Activated CD4-positive, alpha-beta memory T cell treated with anti-CD3 and anti-CD28 coated beads for 36 hours (primary cell): ENCODE measurements around the gene RPL28. TPM values are rescaled to one million over a fixed set of nuclear protein-coding genes. Genes with fewer than 3 reads are reported as not detected.

Source experiments
- CTCF ChIA-PET: fragments of 350-600 bp; sonication (Branson Sonifier 250); formaldehyde crosslinking; loops from one replicate; lab custom pipeline; 2021; ENCODE audit warnings: antibody characterized with exemption, inconsistent platforms; lab: Charles Lee
- POLR2A ChIA-PET: fragments of 350-600 bp; sonication (Branson Sonifier 250); formaldehyde crosslinking; loops from one replicate; lab custom pipeline; 2021; ENCODE audit warnings: antibody characterized with exemption; lab: Charles Lee
- DNase-seq: peaks from one replicate; pipeline ENCODE4 v3.0.0-alpha.2; 2020
- H3K27ac Mint-ChIP-seq: one replicate; pipeline ENCODE4 v1.8.0; 2021; ENCODE audit warnings: mixed read lengths
- H3K27me3 Mint-ChIP-seq: one replicate; pipeline ENCODE4 v1.8.0; 2021; ENCODE audit warnings: mixed read lengths
- H3K36me3 Mint-ChIP-seq: one replicate; pipeline ENCODE4 v1.8.0; 2021; ENCODE audit warnings: mixed read lengths
- H3K4me1 Mint-ChIP-seq: one replicate; pipeline ENCODE4 v1.8.0; 2021; ENCODE audit warnings: low read depth, mixed read lengths
- H3K4me3 Mint-ChIP-seq: one replicate; pipeline ENCODE4 v1.8.0; 2021; ENCODE audit warnings: mild to moderate bottlenecking, mixed read lengths
- H3K9me3 Mint-ChIP-seq: one replicate; pipeline ENCODE4 v1.8.0; 2021; ENCODE audit warnings: mixed read lengths
- intact Hi-C: fragments of 100-400 bp; cut with micrococcal nuclease; formaldehyde crosslinking; loops from one replicate; pipeline ENCODE4 v1.15.1; 2023
- total RNA-seq, 2 experiments: library from RNA; stranded (reverse); gene quantifications; one replicate each; pipeline ENCODE4 v1.2.3, GENCODE V29; 2021

RPL28 gene
- total RNA-seq, 2 experiments from 2014 or later, result 2,630 to 2,642 TPM

GRCh38 chr19:55382013-55382412, 3.7 kb upstream of the RPL28 start:
- H3K27me3 Mint-ChIP-seq, result no peaks in the 10 kb centered on the region
- CTCF ChIA-PET, result interaction anchor here (1.1 to 1.3 kb wide), 2 partner anchors 85 to 123 kb away, joined by 3 read pairs; partner anchors contain the start of gene PPP6R1
- peaks cover 14% of the 10 kb centered on the region for H3K36me3 Mint-ChIP-seq
- peak overlapping the region; percentile 82 for H3K4me3 Mint-ChIP-seq
- H3K9me3 Mint-ChIP-seq, result no peaks in the 10 kb centered on the region
- H3K4me1 Mint-ChIP-seq, result peaks cover 27% of the 10 kb centered on the region
- DNase-seq, result no peak
- POLR2A ChIA-PET, result interaction anchor here (3.9 to 10.6 kb wide), 2 partner anchors 23 to 43 kb away, joined by 38 to 118 read pairs; partner anchors contain the start of genes KMT5C and UBE2S
- H3K27ac Mint-ChIP-seq, result no peak overlapping the region
- intact Hi-C loops, result no loop called here

DNA sequence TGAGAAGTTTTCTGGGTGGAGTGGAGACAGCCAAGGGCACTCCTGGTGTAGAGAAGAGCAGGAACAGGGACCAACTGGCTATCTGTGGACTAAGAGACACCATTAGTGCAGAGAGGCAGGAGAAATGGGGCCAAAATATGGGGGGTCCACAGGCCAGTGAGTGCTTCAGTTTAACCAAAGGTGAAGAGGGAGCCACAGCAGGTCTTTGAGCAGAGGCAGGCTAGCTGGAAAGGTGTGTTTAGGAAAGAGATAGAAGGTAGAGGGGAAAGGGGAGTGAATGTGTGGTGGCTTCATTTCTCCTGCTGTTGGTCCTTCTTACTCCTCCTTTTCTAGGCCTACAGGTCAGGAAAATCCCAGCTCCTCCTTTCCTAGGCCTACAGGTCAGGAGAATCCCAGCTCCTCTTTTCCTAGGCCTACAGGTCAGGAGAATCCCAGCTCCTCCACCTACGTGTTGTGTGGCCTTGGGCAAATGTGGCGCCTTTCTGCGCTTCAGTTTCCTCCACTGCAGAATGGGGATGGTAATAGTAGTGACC, 3.1 kb upstream of the RPL28 start:
- POLR2A ChIA-PET, result interaction anchor here (1.2 to 10.6 kb wide), 4 partner anchors 22 to 255 kb away, joined by 5 to 118 read pairs (median 26); partner anchors contain the start of genes KMT5C, PPP6R1 and UBE2S

GRCh38 chr19:55383279-55384130, 2.2 kb upstream of the RPL28 start:
- peaks cover 39% of the 10 kb centered on the region for H3K4me1 Mint-ChIP-seq
- peaks cover 29% of the 10 kb centered on the region for H3K36me3 Mint-ChIP-seq
- no peaks in the 10 kb centered on the region for H3K27me3 Mint-ChIP-seq
- no peaks in the 10 kb centered on the region for H3K9me3 Mint-ChIP-seq
- ChIA-PET CTCF (interaction anchor here (0.6 to 3.2 kb wide), 23 partner anchors 11 to 296 kb away, joined by 3 to 43 read pairs (median 3); partner anchors contain the start of genes HSPBP1, KMT5C, PPP6R1 and ZNF628), POLR2A (interaction anchor here (0.8 to 10.6 kb wide), 16 partner anchors 8 to 254 kb away, joined by 3 to 118 read pairs (median 8); partner anchors contain the start of genes FIZ1, HSPBP1, KMT5C and PPP6R1)
- H3K4me3 Mint-ChIP-seq, result peak overlapping the region; percentile 82
- intact Hi-C loops, result loop anchor here (2.0 kb wide), 1 partner anchor 259 kb away; the partner anchor contains the start of gene ZNF581
- DNase-seq, result peak; percentile 68
- H3K27ac Mint-ChIP-seq, result peak overlapping the region; percentile 84

More for the DNA sequence above, 3.1 kb upstream of the RPL28 start:
- peaks cover 19% of the 10 kb centered on the region for H3K36me3 Mint-ChIP-seq
- H3K27ac Mint-ChIP-seq, result peak overlapping the region; percentile 84
- H3K27me3 Mint-ChIP-seq, result no peaks in the 10 kb centered on the region
- H3K4me1 Mint-ChIP-seq, result peaks cover 31% of the 10 kb centered on the region
- peak overlapping the region; percentile 82 for H3K4me3 Mint-ChIP-seq
- no peak for DNase-seq
- CTCF ChIA-PET, result interaction anchor here (1.1 to 3.2 kb wide), 9 partner anchors 15 to 130 kb away, joined by 3 to 43 read pairs (median 4); partner anchors contain the start of genes KMT5C and PPP6R1
- intact Hi-C loops, result no loop called here
- H3K9me3 Mint-ChIP-seq, result no peaks in the 10 kb centered on the region

DNA sequence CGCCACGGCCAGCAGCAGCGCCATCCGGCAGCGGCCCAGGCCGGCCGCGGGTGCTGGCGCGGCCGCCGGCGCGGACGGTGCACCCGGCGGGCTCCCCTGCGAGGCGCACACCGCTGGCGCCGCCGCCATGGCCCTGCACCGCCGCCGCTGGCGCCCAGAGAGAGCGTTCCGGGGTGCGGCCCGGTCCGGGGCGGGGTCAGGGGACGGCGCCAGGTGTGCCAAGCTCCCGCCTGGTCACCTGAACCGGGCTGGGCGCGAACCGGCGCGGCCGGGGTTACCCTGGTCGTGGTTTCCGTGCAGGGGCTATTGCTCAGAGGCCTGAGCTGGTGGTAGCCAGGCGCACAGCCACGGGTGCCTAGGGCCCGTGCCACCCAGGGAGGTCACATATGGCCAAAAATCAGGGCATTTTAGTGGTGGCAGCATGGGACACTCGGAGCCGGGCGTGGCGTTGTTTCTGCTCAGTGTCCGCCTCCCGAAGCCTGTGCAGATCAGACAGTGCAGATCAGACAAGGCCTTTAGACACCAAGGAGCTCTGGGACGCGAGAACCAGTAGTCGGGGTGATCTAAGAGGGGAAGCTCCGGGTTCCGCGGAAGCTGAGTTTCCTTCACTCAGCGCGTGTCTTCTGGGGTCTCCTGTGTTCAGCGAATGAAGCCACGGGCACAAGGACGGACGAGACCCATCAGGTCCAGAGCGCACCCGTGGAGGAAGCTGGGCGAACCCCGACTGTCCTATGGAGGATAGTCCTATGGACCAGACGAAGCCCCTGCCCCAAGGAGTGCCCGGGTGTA, 1.4 kb upstream of the RPL28 start, which contains the start of gene TMEM238:
Gene TMEM238, minus strand, starts transcription at position 162 of the 789 bp plus-strand sequence. Its CDS starts 33 bp downstream, at position 129.
- Mint-ChIP-seq H3K4me3 (peak within 1 kb of the TSS; percentile 96), H3K27ac (peak within 1 kb of the TSS; percentile 92), H3K27me3 (no peaks in the 10 kb centered on the region), H3K9me3 (no peaks in the 10 kb centered on the region), H3K36me3 (peaks cover 35% of the 10 kb centered on the region), H3K4me1 (peaks cover 46% of the 10 kb centered on the region)
- intact Hi-C loops, result loop anchor here (2.0 kb wide), 1 partner anchor 258 kb away; the partner anchor contains the start of gene ZNF581
- POLR2A ChIA-PET, result interaction anchor here (0.8 to 10.6 kb wide), 16 partner anchors 9 to 222 kb away, joined by 3 to 118 read pairs (median 8); partner anchors contain the start of genes FIZ1, HSPBP1, KMT5C and PPP6R1
- CTCF ChIA-PET, result interaction anchor here (0.6 to 3.2 kb wide), 21 partner anchors 12 to 297 kb away, joined by 3 to 43 read pairs (median 4); partner anchors contain the start of genes HSPBP1, KMT5C, PPP6R1 and ZNF628
- DNase-seq, result peak; percentile 48

DNA sequence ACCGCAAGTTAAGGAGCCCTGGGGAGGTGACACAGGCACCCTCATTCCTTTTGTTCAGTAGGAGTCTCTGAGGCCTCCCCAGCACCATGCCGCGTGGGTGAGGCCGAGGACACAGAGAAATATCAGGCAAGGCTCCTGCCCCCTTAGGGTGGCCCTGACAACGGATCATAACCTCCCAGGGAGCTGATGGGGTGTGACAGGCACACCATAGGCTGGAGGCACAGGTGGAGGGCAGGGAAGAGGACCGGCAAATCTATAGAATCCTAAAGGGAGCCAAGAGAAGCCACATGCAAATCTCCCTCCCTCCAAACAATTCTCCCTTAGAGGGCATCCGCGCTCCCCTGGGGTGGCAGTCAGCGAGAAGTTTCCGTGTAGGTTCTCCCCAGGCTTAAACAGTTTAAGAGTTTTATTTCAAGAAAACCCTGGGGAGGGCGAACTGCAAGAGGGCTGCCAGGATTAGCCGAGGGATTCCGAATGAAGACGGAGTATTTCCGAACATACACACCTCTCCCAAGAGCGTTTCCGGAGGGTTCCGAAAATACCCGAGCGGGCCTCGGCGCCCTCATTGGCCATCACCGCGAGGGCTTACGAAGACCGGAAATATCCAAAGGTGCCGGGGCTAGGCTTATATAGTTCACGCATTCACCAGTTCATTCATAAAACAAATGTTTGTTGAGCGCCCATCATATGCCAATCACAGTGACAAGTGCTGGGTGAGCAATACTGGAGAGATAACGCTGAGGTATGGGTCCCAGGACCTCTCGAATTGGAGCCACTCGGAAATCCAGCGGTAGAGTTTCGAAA, 610 bp upstream of the RPL28 start:
- H3K4me3 Mint-ChIP-seq, result peak overlapping the region; percentile 96
- H3K27me3 Mint-ChIP-seq, result no peaks in the 10 kb centered on the region
- H3K27ac Mint-ChIP-seq, result peak overlapping the region; percentile 92
- H3K9me3 Mint-ChIP-seq, result no peaks in the 10 kb centered on the region
- H3K36me3 Mint-ChIP-seq, result peaks cover 43% of the 10 kb centered on the region
- POLR2A ChIA-PET, result interaction anchor here (1.0 to 10.6 kb wide), 13 partner anchors 10 to 214 kb away, joined by 3 to 118 read pairs (median 8); partner anchors contain the start of genes FIZ1, KMT5C, PPP6R1 and UBE2S
- intact Hi-C loops, result loop anchor here (1.0 to 2.0 kb wide), 7 partner anchors 13 to 269 kb away; partner anchors contain the start of genes KMT5C, PPP6R1 and ZNF581
- CTCF ChIA-PET, result interaction anchor here (0.6 to 3.2 kb wide), 7 partner anchors 13 to 244 kb away, joined by 3 to 43 read pairs (median 5); partner anchors contain the start of genes HSPBP1 and KMT5C
- peaks cover 53% of the 10 kb centered on the region for H3K4me1 Mint-ChIP-seq
- DNase-seq, result peak; percentile 98

- Mint-ChIP-seq H3K4me1 (peaks cover 59% of the 10 kb centered on the region), H3K27ac (peak overlapping the region; percentile 92), H3K9me3 (no peaks in the 10 kb centered on the region), H3K36me3 (peaks cover 50% of the 10 kb centered on the region), H3K4me3 (peak overlapping the region; percentile 96), H3K27me3 (no peaks in the 10 kb centered on the region)
- intact Hi-C loops, result no loop called here
- POLR2A ChIA-PET, result interaction anchor here (2.9 to 10.6 kb wide), 2 partner anchors 18 to 132 kb away, joined by 9 to 118 read pairs; partner anchors contain the start of gene UBE2S
- DNase-seq, result no peak
- CTCF ChIA-PET, result no interaction called here
These were observed 800 bp downstream of the RPL28 start for GRCh38 chr19:55386493-55386971.

GRCh38 chr19:55387736-55388497, 2.2 kb downstream of the RPL28 start:
- Mint-ChIP-seq H3K36me3 (peaks cover 50% of the 10 kb centered on the region), H3K4me3 (peak overlapping the region; percentile 96), H3K27me3 (no peaks in the 10 kb centered on the region), H3K4me1 (peaks cover 48% of the 10 kb centered on the region), H3K9me3 (no peaks in the 10 kb centered on the region), H3K27ac (peak overlapping the region; percentile 92)
- no peak for DNase-seq
- intact Hi-C loops, result no loop called here
- POLR2A ChIA-PET, result interaction anchor here (0.7 to 10.6 kb wide), 5 partner anchors 12 to 133 kb away, joined by 3 to 118 read pairs (median 3); partner anchors contain the start of genes KMT5C and UBE2S
- CTCF ChIA-PET, result interaction anchor here (1.1 to 1.3 kb wide), 2 partner anchors 87 to 95 kb away, joined by 3 to 4 read pairs; no protein-coding TSS in a partner anchor

DNA sequence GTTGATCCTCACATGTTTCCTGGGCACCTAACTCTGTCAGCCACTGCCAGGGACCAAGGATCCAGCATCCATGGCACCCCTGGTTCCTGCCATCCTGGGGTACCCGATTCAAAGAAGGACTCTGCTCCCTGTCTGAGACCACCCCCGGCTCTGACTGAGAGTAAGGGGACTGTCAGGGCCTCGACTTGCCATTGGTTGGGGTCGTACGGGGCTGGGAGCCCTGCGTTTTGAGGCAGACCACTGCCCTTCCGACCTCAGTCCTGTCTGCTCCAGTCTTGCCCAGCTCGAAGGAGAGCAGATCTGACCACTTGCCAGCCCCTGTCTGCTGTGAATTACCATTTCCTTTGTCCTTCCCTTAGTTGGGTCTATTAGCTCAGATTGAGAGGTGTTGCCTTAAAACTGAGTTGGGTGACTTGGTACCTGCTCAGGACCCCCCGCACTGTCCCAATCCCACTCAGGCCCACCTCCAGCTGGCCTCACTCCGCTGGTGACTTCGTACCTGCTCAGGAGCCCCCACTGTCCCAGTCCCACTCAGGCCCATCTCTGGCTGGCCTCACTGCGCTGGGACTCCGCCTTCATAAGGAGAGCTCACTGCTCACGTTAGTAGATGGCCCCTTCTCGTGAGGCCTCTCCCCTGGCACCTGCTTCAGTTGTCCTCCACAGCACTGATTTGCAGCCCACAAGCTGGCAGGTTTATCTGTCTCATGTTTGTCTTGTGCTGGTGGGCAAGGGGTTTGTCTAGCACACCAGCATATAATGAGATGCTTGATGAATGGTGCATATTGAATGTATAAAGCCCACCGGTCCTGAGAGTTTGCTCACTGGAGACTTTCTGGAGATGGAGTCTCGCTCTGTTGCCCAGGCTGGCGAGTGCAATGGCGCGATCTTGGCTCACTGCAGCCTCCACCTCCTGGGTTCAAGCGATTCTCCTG, 3.9 kb downstream of the RPL28 start:
- peaks cover 50% of the 10 kb centered on the region for H3K36me3 Mint-ChIP-seq
- peaks cover 40% of the 10 kb centered on the region for H3K4me1 Mint-ChIP-seq

More for the DNA sequence above, 3.9 kb downstream of the RPL28 start:
- intact Hi-C loops, result no loop called here
- POLR2A ChIA-PET, result interaction anchor here (1.2 to 10.6 kb wide), 3 partner anchors 10 to 19 kb away, joined by 3 to 118 read pairs (median 5); partner anchors contain the start of gene UBE2S
- H3K4me3 Mint-ChIP-seq, result peak overlapping the region; percentile 17
- no peak for DNase-seq
- CTCF ChIA-PET, result interaction anchor here (1.0 to 1.5 kb wide), 3 partner anchors 28 to 301 kb away, joined by 3 to 5 read pairs (median 5); no protein-coding TSS in a partner anchor
- peak overlapping the region; percentile 25 for H3K27ac Mint-ChIP-seq
- no peaks in the 10 kb centered on the region for H3K9me3 Mint-ChIP-seq
- no peaks in the 10 kb centered on the region for H3K27me3 Mint-ChIP-seq
